Colonic mucosa (tissue), 4 donors: ENCODE data around the gene TH. TPM values are rescaled to one million over a fixed set of nuclear protein-coding genes. Genes with fewer than 3 reads are reported as not detected.

ENCODE experiments used
- DNase-seq: peaks from one replicate; pipeline ENCODE4 v3.0.0-alpha.2; 2020
- H3K27ac ChIP-seq: fragments of 200-600 bp; one replicate; pipeline ENCODE4 v1.8.0; 2021
- H3K27me3 ChIP-seq: fragments of 200-600 bp; one replicate; pipeline ENCODE4 v1.8.0; 2021
- H3K36me3 ChIP-seq: fragments of 200-600 bp; one replicate; pipeline ENCODE4 v1.8.0; 2021
- H3K4me1 ChIP-seq: fragments of 200-600 bp; one replicate; pipeline ENCODE4 v1.8.0; 2021; ENCODE audit warnings: mild to moderate bottlenecking
- H3K4me3 ChIP-seq: fragments of 200-600 bp; one replicate; pipeline ENCODE4 v1.8.0; 2021
- H3K9ac ChIP-seq, 2 donors: one replicate each; pipeline ENCODE4 v1.7.0; 2013; ENCODE audit warnings: control low read depth in 2 of 2, low read depth in 2 of 2, low read length in 2 of 2
- H3K9me3 ChIP-seq: fragments of 200-600 bp; one replicate; pipeline ENCODE4 v1.8.0; 2021
- CTCF ChIP-seq: fragments of 200-600 bp; IDR thresholded peaks from one replicate; pipeline ENCODE4 v1.8.0; 2022; ENCODE audit warnings: antibody characterized with exemption, mild to moderate bottlenecking
- intact Hi-C: fragments of 100-400 bp; cut with DNase I; formaldehyde crosslinking; loops from one replicate; pipeline ENCODE4 v1.14.1; 2022
- total RNA-seq, 2 donors: library from RNA; stranded (reverse); fragmentation: NEBNext Ultra II Directional in 1 of 2; extraction: Animal tissue kit (Norgen Biotek cat#: 25700) in 1 of 2; gene quantifications; one replicate each; pipeline ENCODE4 v1.2.1, GENCODE V29; 2021
- donor health status: healthy.
- donor health status: DM: no; HTN: no; CAD: no.
- donor health status: DM: no; HTN: no; CAD: no.

Gene TH
- total RNA-seq, 2 donors from 2014 or later = 0.15 TPM; not detected in 1

DNA sequence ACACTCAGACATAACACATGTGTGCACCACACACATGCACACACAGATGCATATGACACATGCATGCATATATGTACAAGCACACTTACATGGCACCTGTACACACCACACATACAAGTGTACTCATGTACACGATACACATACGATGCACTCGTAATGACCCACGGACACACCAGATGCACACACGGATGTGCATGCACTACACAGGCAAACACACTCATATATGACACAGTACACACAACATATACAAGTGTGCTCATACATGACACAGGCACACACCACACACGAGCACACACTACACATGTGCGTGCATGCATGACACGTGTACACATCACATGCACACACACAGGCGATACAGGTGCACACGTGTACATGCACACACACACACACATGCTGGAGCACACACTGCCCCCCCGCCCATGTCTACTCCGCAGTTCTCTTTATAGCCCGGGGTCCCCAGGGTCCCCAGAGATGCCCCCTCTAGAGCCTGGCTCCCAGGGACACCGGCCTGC is 4.8 kb upstream of the TH start:
- Histone ChIP-seq H3K4me1 (no peaks in the 10 kb centered on the region), H3K4me3 (no peak overlapping the region), H3K27me3 (no peaks in the 10 kb centered on the region), H3K9ac (no peak overlapping the region), H3K36me3 (no peaks in the 10 kb centered on the region), H3K9me3 (no peaks in the 10 kb centered on the region), H3K27ac (no peak overlapping the region)
- no peak for TF ChIP-seq CTCF
- DNase-seq = no peak
- intact Hi-C loops = no loop called here

DNA sequence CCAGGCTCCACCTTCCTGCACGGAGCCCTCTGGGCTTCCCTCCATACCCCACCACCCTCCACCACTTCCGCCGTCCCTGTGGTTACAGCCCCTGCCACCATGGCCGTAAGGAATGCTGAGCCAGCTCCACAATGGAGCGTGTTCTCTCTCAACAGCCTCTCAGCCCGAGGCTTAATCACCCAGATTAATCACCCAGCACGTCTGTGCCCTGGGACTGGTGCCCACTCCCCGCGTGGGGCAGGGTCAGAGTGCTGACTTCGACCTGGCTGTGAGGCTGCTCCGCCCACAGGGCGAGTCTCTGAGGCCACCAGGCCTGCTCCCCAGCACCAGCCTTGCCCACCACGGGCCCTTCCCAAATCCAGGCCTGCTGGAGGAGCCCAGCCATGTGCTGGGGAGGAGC is 4.0 kb upstream of the TH start:
- Histone ChIP-seq H3K36me3 (no peaks in the 10 kb centered on the region), H3K4me3 (no peak overlapping the region), H3K27ac (no peak overlapping the region), H3K9me3 (no peaks in the 10 kb centered on the region), H3K9ac (no peak overlapping the region), H3K27me3 (no peaks in the 10 kb centered on the region), H3K4me1 (no peaks in the 10 kb centered on the region)
- DNase-seq = no peak
- TF ChIP-seq CTCF = no peak
- intact Hi-C loops = no loop called here

DNA sequence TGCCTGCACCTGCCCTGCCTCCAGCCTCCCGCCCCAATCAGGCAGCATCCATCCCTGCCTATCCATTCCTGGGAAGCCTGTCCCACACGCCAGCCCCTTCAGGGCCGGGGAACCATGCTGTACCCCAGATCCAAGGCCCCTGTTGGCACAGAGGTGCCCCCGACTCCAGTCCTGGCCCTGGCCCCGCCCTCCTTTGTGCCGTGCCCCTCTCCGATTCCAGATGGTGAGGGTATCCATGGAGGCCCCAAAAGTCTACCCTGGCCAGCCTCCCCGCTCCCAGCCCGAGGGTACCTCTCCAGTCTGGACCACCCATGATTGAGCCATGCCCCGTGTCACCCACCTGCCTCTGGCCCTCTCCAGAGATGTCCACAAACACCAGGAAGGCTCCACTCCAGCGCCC is 2.7 kb upstream of the TH start:
- no peak for TF ChIP-seq CTCF
- Histone ChIP-seq H3K4me3 (no peak overlapping the region), H3K4me1 (no peaks in the 10 kb centered on the region), H3K9me3 (no peaks in the 10 kb centered on the region), H3K9ac (no peak overlapping the region), H3K27me3 (no peaks in the 10 kb centered on the region), H3K27ac (no peak overlapping the region), H3K36me3 (no peaks in the 10 kb centered on the region)
- no peak for DNase-seq
- intact Hi-C loops = no loop called here

DNA sequence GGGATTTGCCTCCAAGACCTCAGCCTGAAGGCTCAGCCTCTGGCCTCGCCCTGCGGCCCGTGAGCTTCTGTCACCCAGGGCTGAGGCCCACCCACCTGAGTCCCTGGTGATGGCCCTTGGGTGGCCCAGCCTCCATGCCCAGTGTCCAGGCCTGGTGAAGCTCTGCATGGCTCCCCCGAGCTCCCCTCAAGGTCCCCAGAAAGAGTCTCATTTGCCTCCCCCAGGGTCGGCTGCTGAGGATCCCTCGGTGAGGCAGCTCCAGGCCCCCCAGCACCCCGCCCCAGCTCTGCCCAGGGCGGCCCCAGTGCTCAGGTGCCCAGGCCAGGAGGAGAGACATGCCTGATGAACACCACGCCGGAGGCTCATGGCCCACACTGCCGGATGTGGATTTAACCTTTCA is 2.1 kb upstream of the TH start:
- no peak for TF ChIP-seq CTCF
- no peak overlapping the region for H3K9ac ChIP-seq
- H3K9me3 ChIP-seq = no peaks in the 10 kb centered on the region
- intact Hi-C loops = no loop called here
- no peaks in the 10 kb centered on the region for H3K4me1 ChIP-seq
- no peaks in the 10 kb centered on the region for H3K27me3 ChIP-seq
- H3K27ac ChIP-seq = no peak overlapping the region
- H3K4me3 ChIP-seq = no peak overlapping the region
- no peaks in the 10 kb centered on the region for H3K36me3 ChIP-seq
- no peak for DNase-seq

DNA sequence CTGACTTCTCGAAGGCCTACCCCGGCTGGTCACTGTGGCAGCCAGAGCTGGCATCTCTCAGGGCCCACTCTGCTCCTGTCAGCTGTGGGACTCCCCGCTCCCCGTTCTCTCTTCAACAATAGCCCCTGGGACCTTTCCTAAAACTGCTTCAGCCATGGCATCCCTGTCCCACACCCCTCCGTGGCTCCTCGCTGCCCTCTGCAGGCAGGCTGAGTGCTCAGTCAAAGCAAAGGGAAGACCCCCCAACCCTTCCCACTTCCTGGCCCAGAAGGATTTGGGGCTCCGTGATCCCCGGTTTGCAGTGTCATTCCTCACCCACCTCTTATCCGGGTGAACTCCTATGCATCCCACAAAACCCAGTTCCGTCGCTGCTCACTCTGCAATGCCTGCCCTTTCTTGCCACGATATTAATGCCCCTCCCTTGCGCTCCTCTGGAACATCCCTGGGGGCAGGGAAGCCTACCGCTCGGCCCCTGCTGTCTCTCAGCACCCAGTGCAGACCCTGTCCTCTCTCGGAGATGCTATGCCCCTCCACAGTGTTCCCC is 1.6 kb upstream of the TH start:
- no peaks in the 10 kb centered on the region for H3K27me3 ChIP-seq
- H3K36me3 ChIP-seq = no peaks in the 10 kb centered on the region

More for the DNA sequence above, 1.6 kb upstream of the TH start:
- H3K9me3 ChIP-seq = no peaks in the 10 kb centered on the region
- no peak for TF ChIP-seq CTCF
- intact Hi-C loops = no loop called here
- no peaks in the 10 kb centered on the region for H3K4me1 ChIP-seq
- no peak overlapping the region for H3K4me3 ChIP-seq
- no peak for DNase-seq
- H3K27ac ChIP-seq = no peak overlapping the region
- H3K9ac ChIP-seq = no peak overlapping the region
